Measurements from ENCODE around the gene SLC66A1.

DNA sequence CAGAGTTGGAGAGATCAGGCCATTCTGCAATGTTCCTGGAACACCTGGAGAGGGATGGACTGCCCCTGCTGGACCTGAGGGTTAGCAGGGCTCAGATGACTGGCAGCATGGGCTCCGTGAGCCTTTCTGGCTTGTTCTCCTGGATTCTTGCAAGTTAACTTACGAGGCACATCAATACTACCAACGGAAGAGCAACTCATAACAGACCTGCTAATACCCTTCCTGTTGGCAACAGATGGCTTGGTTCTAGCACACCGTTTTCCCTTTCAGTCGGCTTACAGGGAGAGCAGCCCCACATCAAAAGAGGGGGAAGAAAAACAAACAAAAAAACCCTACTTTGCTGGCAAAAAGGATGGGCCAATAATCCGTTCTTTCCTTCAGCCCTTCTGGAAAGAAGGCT, 47.9 kb downstream of the SLC66A1 start:
- TF ChIP-seq CTCF (IDR thresholded peaks at IDR 0.05; ENCODE audit: borderline replicate concordance, extremely low read depth, low read length, poor library complexity, severe bottlenecking) (no peak), EZH2 (IDR thresholded peaks at IDR 0.05; ENCODE audit: borderline replicate concordance, low read depth, low read length, severe bottlenecking) (no peak)

Data from DND-41 (cell line).